Panc1 (cell line): Measurements from ENCODE around the gene PPP1R9A. TPM values are rescaled to one million over a fixed set of nuclear protein-coding genes. Genes with fewer than 3 reads are reported as not detected.

ENCODE experiments used
- ATAC-seq: fragments of 200-7000 bp; cut with Tn5 transposase; 2 replicates; pipeline ENCODE4 v1.9.1; 2020; ENCODE audit warnings: mild to moderate bottlenecking, moderate library complexity
- BruUV-seq: library from RNA; stranded (reverse); fragments of 400-500 nt; replicated peaks from 2 replicates; lab custom pipeline; 2021; lab: Mats Ljungman, UMichigan
- CTCF ChIA-PET: fragments of 300-600 bp; sonication (Branson Sonifier 250); formaldehyde crosslinking; loops from one replicate; lab custom pipeline; 2022; ENCODE audit warnings: antibody characterized with exemption; lab: Charles Lee
- POLR2A ChIA-PET: fragments of 300-600 bp; sonication (Branson Sonifier 250); formaldehyde crosslinking; loops from one replicate; lab custom pipeline; 2022; ENCODE audit warnings: antibody characterized with exemption; lab: Charles Lee
- DNase-seq: peaks from one replicate; pipeline ENCODE4 v3.0.0-alpha.2; 2010; ENCODE audit warnings: low read depth, low spot score
- H3K27ac ChIP-seq: 2 replicates; pipeline ENCODE4 v1.5.1; 2011; ENCODE audit warnings: mild to moderate bottlenecking, low read length, inconsistent platforms
- H3K27me3 ChIP-seq: fragments of 200-500 bp; sonication (Bioruptor generic); 2 replicates; pipeline ENCODE4 v1.6.0; 2014; ENCODE audit warnings: low read length, inconsistent platforms; ENCODE audit not compliant: control insufficient read depth, insufficient read depth
- H3K36me3 ChIP-seq: fragments of 200-500 bp; sonication (Bioruptor generic); 2 replicates; pipeline ENCODE4 v1.5.1; 2014; ENCODE audit warnings: inconsistent platforms, mild to moderate bottlenecking, low read length, moderate library complexity; ENCODE audit not compliant: control insufficient read depth, insufficient read depth
- H3K4me1 ChIP-seq: 2 replicates; pipeline ENCODE4 v1.5.1; 2011; ENCODE audit warnings: inconsistent platforms, mild to moderate bottlenecking, low read length, moderate library complexity; ENCODE audit not compliant: control insufficient read depth, insufficient read depth
- H3K4me3 ChIP-seq, 2 experiments: 2 replicates each; pipeline ENCODE4 v1.5.1; 2011 to 2012; ENCODE audit warnings: low read depth in 2 of 2, low read length in 2 of 2, mild to moderate bottlenecking in 2 of 2, inconsistent platforms in 1 of 2, moderate library complexity in 1 of 2
- H3K9me3 ChIP-seq: fragments of 200-500 bp; sonication (Bioruptor generic); 2 replicates; pipeline ENCODE4 v1.5.1; 2014; ENCODE audit warnings: low read depth, mild to moderate bottlenecking, inconsistent platforms, low read length, moderate library complexity; ENCODE audit not compliant: control insufficient read depth, insufficient read depth
- CTCF ChIP-seq: fragments of 450-650 bp; IDR thresholded peaks from 2 replicates; pipeline ENCODE4 v1.5.1; 2017; ENCODE audit warnings: mild to moderate bottlenecking
- POLR2AphosphoS5 ChIP-seq: IDR thresholded peaks from 2 replicates; pipeline ENCODE4 v1.6.1; 2012; ENCODE audit warnings: mild to moderate bottlenecking, low read depth, low read length, moderate library complexity
- REST ChIP-seq, 2 experiments: IDR thresholded peaks; 2 replicates each; pipeline ENCODE4 v1.6.1; 2011 to 2012; ENCODE audit warnings: low read depth in 2 of 2, control low read depth in 1 of 2, low read length in 1 of 2, mild to moderate bottlenecking in 1 of 2, moderate library complexity in 1 of 2; ENCODE audit not compliant: insufficient read depth in 1 of 2
- SIN3A ChIP-seq: IDR thresholded peaks from 2 replicates; pipeline ENCODE4 v1.6.1; 2012; ENCODE audit warnings: low read depth, mild to moderate bottlenecking, low read length, moderate library complexity, borderline replicate concordance; ENCODE audit not compliant: insufficient read depth
- TCF7L2 ChIP-seq: IDR thresholded peaks from 2 replicates; pipeline ENCODE4 v1.6.1; 2011; ENCODE audit warnings: mild to moderate bottlenecking, low read depth, low read length, inconsistent platforms
- in situ Hi-C: cut with HindIII; loops from 2 replicates; pipeline ENCODE4 v1.10.0; 2016; ENCODE audit warnings: low sequenced_read_pairs, low pct_unique_long_range_greater_than_20kb
- intact Hi-C: fragments of 100-400 bp; cut with micrococcal nuclease; formaldehyde crosslinking; loops from one replicate; pipeline ENCODE4 v1.10.0; 2022; ENCODE audit not compliant: unreplicated experiment
- total RNA-seq: library from RNA; stranded (reverse); gene quantifications from one replicate; pipeline ENCODE4 v1.2.1, GENCODE V29; 2021; ENCODE audit not compliant: unreplicated experiment

PPP1R9A gene
- total RNA-seq, 1 experiment from 2014 or later = 5.0 TPM

GRCh38 chr7:94943134-94943533, 35.7 kb downstream of the PPP1R9A start:
- intact Hi-C loops = no loop called here
- no peak for TF ChIP-seq REST (IDR thresholded peaks at IDR 0.05; ENCODE audit: insufficient read depth in 1 of 2, low read depth in 2 of 2, low read length in 1 of 2)
- TF ChIP-seq TCF7L2 = no peak
- no peak for TF ChIP-seq CTCF
- H3K4me3 ChIP-seq = no peak overlapping the region
- DNase-seq = no peak
- POLR2A ChIA-PET = no interaction called here
- no peaks in the 10 kb centered on the region for H3K27me3 ChIP-seq
- CTCF ChIA-PET = no interaction called here
- no peaks in the 10 kb centered on the region for H3K4me1 ChIP-seq
- H3K27ac ChIP-seq = no peak overlapping the region
- in situ Hi-C loops = no loop called here
- no peak for ATAC-seq
- H3K36me3 ChIP-seq = no peaks in the 10 kb centered on the region; the same call in 1 of the 2 replicates
- no TSS peak for BruUV-seq
- H3K9me3 ChIP-seq = no peaks in the 10 kb centered on the region

- Histone ChIP-seq H3K4me3 (no peak overlapping the region), H3K4me1 (no peaks in the 10 kb centered on the region), H3K27me3 (no peaks in the 10 kb centered on the region), H3K36me3 (no peaks in the 10 kb centered on the region), H3K27ac (no peak overlapping the region), H3K9me3 (no peaks in the 10 kb centered on the region)
- DNase-seq = no peak
- in situ Hi-C loops = no loop called here
- intact Hi-C loops = no loop called here
- BruUV-seq = no TSS peak
- ChIA-PET POLR2A (no interaction called here), CTCF (no interaction called here)
- ATAC-seq = no peak
- TF ChIP-seq SIN3A (no peak), CTCF (no peak), REST (IDR thresholded peaks at IDR 0.05; ENCODE audit: insufficient read depth in 1 of 2, low read depth in 2 of 2, low read length in 1 of 2) (no peak), POLR2AphosphoS5 (no peak), TCF7L2 (no peak)
Observed at GRCh38 chr7:94949532-94949931, 42.1 kb downstream of the PPP1R9A start.
